ENCODE data around the gene IRS4.

GRCh38 chrX:108763559-108763958, 27.2 kb upstream of the IRS4 start:
- TF ChIP-seq, protein P1, sequence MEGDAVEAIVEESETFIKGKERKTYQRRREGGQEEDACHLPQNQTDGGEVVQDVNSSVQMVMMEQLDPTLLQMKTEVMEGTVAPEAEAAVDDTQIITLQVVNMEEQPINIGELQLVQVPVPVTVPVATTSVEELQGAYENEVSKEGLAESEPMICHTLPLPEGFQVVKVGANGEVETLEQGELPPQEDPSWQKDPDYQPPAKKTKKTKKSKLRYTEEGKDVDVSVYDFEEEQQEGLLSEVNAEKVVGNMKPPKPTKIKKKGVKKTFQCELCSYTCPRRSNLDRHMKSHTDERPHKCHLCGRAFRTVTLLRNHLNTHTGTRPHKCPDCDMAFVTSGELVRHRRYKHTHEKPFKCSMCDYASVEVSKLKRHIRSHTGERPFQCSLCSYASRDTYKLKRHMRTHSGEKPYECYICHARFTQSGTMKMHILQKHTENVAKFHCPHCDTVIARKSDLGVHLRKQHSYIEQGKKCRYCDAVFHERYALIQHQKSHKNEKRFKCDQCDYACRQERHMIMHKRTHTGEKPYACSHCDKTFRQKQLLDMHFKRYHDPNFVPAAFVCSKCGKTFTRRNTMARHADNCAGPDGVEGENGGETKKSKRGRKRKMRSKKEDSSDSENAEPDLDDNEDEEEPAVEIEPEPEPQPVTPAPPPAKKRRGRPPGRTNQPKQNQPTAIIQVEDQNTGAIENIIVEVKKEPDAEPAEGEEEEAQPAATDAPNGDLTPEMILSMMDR (IDR thresholded peaks at IDR 0.05) = no peak
- TF ChIP-seq POLR2A (IDR thresholded peaks at IDR 0.05) = no peak
